Endothelial cell of umbilical vein (primary cell): ENCODE data around the gene AP1S2. TPM values are rescaled to one million over a fixed set of nuclear protein-coding genes. Genes with fewer than 3 reads are reported as not detected.

Source experiments
- BruUV-seq: library from RNA; stranded (reverse); fragments of 400-500 nt; replicated peaks from 2 replicates; lab custom pipeline; 2021; lab: Mats Ljungman, UMichigan
- CTCF ChIA-PET: fragments of 300-600, 350-600 bp; sonication (Branson Sonifier 250); formaldehyde crosslinking; loops from one replicate; lab custom pipeline; 2021; ENCODE audit warnings: antibody characterized with exemption, inconsistent platforms; lab: Charles Lee
- POLR2A ChIA-PET: fragments of 300-600, 350-600 bp; sonication (Branson Sonifier 250); formaldehyde crosslinking; loops from one replicate; lab custom pipeline; 2021; ENCODE audit warnings: antibody characterized with exemption, inconsistent platforms; lab: Charles Lee
- DNase-seq: peaks from one replicate; pipeline ENCODE4 v3.0.0-alpha.2; 2011; ENCODE audit warnings: low read depth, low spot score
- FAIRE-seq: peaks from 2 replicates; lab custom pipeline; 2011; peaks lifted over from hg19 to GRCh38; lab: Jason Lieb, UNC
- H2AFZ ChIP-seq: 2 replicates; pipeline ENCODE4 v1.6.0; 2012; ENCODE audit warnings: low read depth, low read length, control low read depth, inconsistent platforms
- H3K27ac ChIP-seq: 2 replicates; pipeline ENCODE4 v1.5.1; 2011; ENCODE audit warnings: low read depth, mild to moderate bottlenecking, control low read depth, low read length, moderate library complexity; ENCODE audit not compliant: insufficient read depth
- H3K27me3 ChIP-seq, 2 experiments: 2 replicates each; pipeline versions ENCODE4 v1.6.0 to v1.6.1; 2011; ENCODE audit warnings: low read length in 2 of 2, mixed read lengths in 1 of 2; ENCODE audit not compliant: control insufficient read depth in 2 of 2, insufficient read depth in 2 of 2
- H3K36me3 ChIP-seq, 2 experiments: 2 replicates in 1 of 2; 3 replicates in 1 of 2; pipeline ENCODE4 v1.5.1; 2011; ENCODE audit warnings: low read length in 2 of 2, mild to moderate bottlenecking in 1 of 2, moderate library complexity in 1 of 2; ENCODE audit not compliant: control insufficient read depth in 2 of 2, insufficient read depth in 2 of 2; ENCODE audit errors: extremely low read depth in 1 of 2
- H3K4me1 ChIP-seq: 3 replicates; pipeline ENCODE4 v1.5.1; 2011; ENCODE audit warnings: mild to moderate bottlenecking, low read length; ENCODE audit not compliant: control insufficient read depth, insufficient read depth; ENCODE audit errors: extremely low read depth
- H3K4me2 ChIP-seq: 2 replicates; pipeline ENCODE4 v1.6.1; 2011; ENCODE audit warnings: low read length, control low read depth, mixed read lengths; ENCODE audit not compliant: insufficient read depth
- H3K4me3 ChIP-seq, 3 experiments: fragments of 200-600 bp in 1 of 3; sonication (generic), shearing (Covaris generic) in 1 of 3; replicated peaks in 1 of 3; 2 replicates each; pipeline ENCODE4 v1.5.1; 2011 to 2016; ENCODE audit warnings: control low read depth in 3 of 3, low read length in 3 of 3, mild to moderate bottlenecking in 2 of 3, inconsistent platforms in 1 of 3, low read depth in 1 of 3, moderate library complexity in 1 of 3; ENCODE audit not compliant: insufficient read depth in 1 of 3
- H3K79me2 ChIP-seq: 2 replicates; pipeline ENCODE4 v1.6.0; 2012; ENCODE audit warnings: low read length, inconsistent platforms; ENCODE audit not compliant: control insufficient read depth, insufficient read depth
- H3K9ac ChIP-seq: replicated peaks from 2 replicates; pipeline ENCODE3; 2011; ENCODE audit warnings: low read length, control low read depth; ENCODE audit not compliant: insufficient read depth; ENCODE audit errors: extremely low read depth
- H3K9me1 ChIP-seq: replicated peaks from 3 replicates; pipeline ENCODE4 v1.6.0; 2011; ENCODE audit warnings: mild to moderate bottlenecking, low read length; ENCODE audit not compliant: control insufficient read depth, insufficient read depth; ENCODE audit errors: extremely low read depth
- H3K9me3 ChIP-seq: replicated peaks from 2 replicates; pipeline ENCODE4 v1.5.1; 2012; ENCODE audit warnings: low read length, inconsistent platforms; ENCODE audit not compliant: control insufficient read depth, insufficient read depth
- H4K20me1 ChIP-seq: replicated peaks from 2 replicates; pipeline ENCODE3; 2011; ENCODE audit warnings: mild to moderate bottlenecking, low read length; ENCODE audit not compliant: control insufficient read depth, insufficient read depth; ENCODE audit errors: extremely low read depth
- CTCF ChIP-seq, 2 donors: IDR thresholded peaks; 1 replicate in 1 of 2; 2 replicates in 1 of 2; pipeline ENCODE4 v1.5.1; 2011; ENCODE audit warnings: low read length in 2 of 2, mild to moderate bottlenecking in 2 of 2, moderate library complexity in 2 of 2, control low read depth in 1 of 2, inconsistent platforms in 1 of 2, low read depth in 1 of 2; ENCODE audit not compliant: insufficient read depth in 1 of 2; ENCODE audit errors: extremely low read depth in 1 of 2
- EZH2 ChIP-seq: IDR thresholded peaks from 2 replicates; pipeline ENCODE4 v1.6.1; 2012; ENCODE audit warnings: borderline replicate concordance, low read depth, mild to moderate bottlenecking, moderate library complexity, low read length, inconsistent platforms; ENCODE audit not compliant: severe bottlenecking
- FOS ChIP-seq: IDR thresholded peaks from 2 replicates; pipeline ENCODE4 v1.6.1; 2011; ENCODE audit warnings: mild to moderate bottlenecking, low read length, moderate library complexity, borderline replicate concordance; ENCODE audit not compliant: insufficient read depth
- GATA2 ChIP-seq: IDR thresholded peaks from 2 replicates; pipeline ENCODE4 v1.7.0; 2011; ENCODE audit warnings: low read depth, mild to moderate bottlenecking, moderate library complexity, mixed read lengths, low read length; ENCODE audit not compliant: insufficient read length, insufficient read depth
- JUN ChIP-seq: IDR thresholded peaks from 2 replicates; pipeline ENCODE4 v1.6.1; 2011; ENCODE audit warnings: borderline replicate concordance, low read depth; ENCODE audit not compliant: insufficient read length, insufficient read depth
- MAX ChIP-seq: IDR thresholded peaks from 2 replicates; pipeline ENCODE4 v1.6.1; 2011; ENCODE audit not compliant: insufficient read depth, insufficient read length
- MYC ChIP-seq: IDR thresholded peaks from one replicate; pipeline ENCODE4 v1.6.1; 2011; ENCODE audit warnings: mild to moderate bottlenecking, low read depth, low read length
- POLR2A ChIP-seq: IDR thresholded peaks from 2 replicates; pipeline ENCODE4 v1.6.1; 2012; ENCODE audit warnings: low read depth, mild to moderate bottlenecking, control low read depth, low read length
- dilution Hi-C: fragments of 300-500 bp; cut with MboI; formaldehyde crosslinking; loops from one replicate; pipeline ENCODE4 v1.15.0; 2019; ENCODE audit warnings: low sequenced_read_pairs; ENCODE audit not compliant: extremely low pct_ligation_motif_present
- intact Hi-C: fragments of 100-400 bp; cut with micrococcal nuclease; formaldehyde crosslinking; loops from one replicate; pipeline ENCODE4 v1.10.0; 2022
- polyA plus RNA-seq, 4 experiments: library from polyadenylated mRNA; depleted of rRNA in 3 of 4; stranded (reverse) in 3 of 4; unstranded in 1 of 4; fragments of >200 nt; gene quantifications; 2 replicates each; pipeline versions ENCODE4 v1.2.1 to v1.2.3, GENCODE V29; 2011 to 2012; ENCODE audit warnings: missing spikeins in 1 of 4
- total RNA-seq: library from RNA; stranded (reverse); gene quantifications from 2 replicates; pipeline ENCODE4 v1.2.3, GENCODE V29; 2021

AP1S2 gene
- total and polyA plus RNA-seq, 2 donors (not counting 3 experiments of a cell fraction or from before 2014, with no cell fraction given) = 21.0 to 37.3 TPM

- BruUV-seq = no TSS peak
- Histone ChIP-seq H3K27ac (no peak overlapping the region), H3K79me2 (no peaks in the 10 kb centered on the region), H3K27me3 (no peaks in the 10 kb centered on the region), H3K9ac (no peak overlapping the region), H3K9me1 (no peaks in the 10 kb centered on the region), H3K4me3 (no peak overlapping the region), H3K4me2 (no peak overlapping the region), H3K9me3 (no peaks in the 10 kb centered on the region), H3K4me1 (no peaks in the 10 kb centered on the region), H4K20me1 (no peaks in the 10 kb centered on the region), H3K36me3 (no peaks in the 10 kb centered on the region), H2AFZ (no peak overlapping the region)
- DNase-seq (no peak), FAIRE-seq (no peak)
- ChIA-PET POLR2A (no interaction called here), CTCF (no interaction called here)
- TF ChIP-seq JUN (no peak), MYC (no peak), CTCF (IDR thresholded peaks at IDR 0.05; ENCODE audit: extremely low read depth in 1 of 2, insufficient read depth in 1 of 2, low read depth in 1 of 2, low read length in 2 of 2) (no peak)
- dilution Hi-C loops = no loop called here
- intact Hi-C loops = no loop called here
Observed at GRCh38 chrX:15903186-15903681, 48.6 kb upstream of the AP1S2 start.

GRCh38 chrX:15895334-15895733, 40.7 kb upstream of the AP1S2 start:
- dilution Hi-C loops = no loop called here
- intact Hi-C loops = no loop called here
- no peak overlapping the region for H3K27ac ChIP-seq
- no peaks in the 10 kb centered on the region for H4K20me1 ChIP-seq
- TF ChIP-seq GATA2 (no peak), MAX (no peak), FOS (no peak), EZH2 (no peak), POLR2A (no peak), CTCF (IDR thresholded peaks at IDR 0.05; ENCODE audit: extremely low read depth in 1 of 2, insufficient read depth in 1 of 2, low read depth in 1 of 2, low read length in 2 of 2) (no peak)
- FAIRE-seq (no peak), DNase-seq (no peak)
- H3K27me3 ChIP-seq = peaks cover 0 to 2% of the 10 kb centered on the region in 2 experiments
- no peak overlapping the region for H3K4me2 ChIP-seq
- H3K9me1 ChIP-seq = no peaks in the 10 kb centered on the region
- CTCF ChIA-PET = no interaction called here
- H3K79me2 ChIP-seq = no peaks in the 10 kb centered on the region
- no peaks in the 10 kb centered on the region for H3K36me3 ChIP-seq
- no peaks in the 10 kb centered on the region for H3K4me1 ChIP-seq
- POLR2A ChIA-PET = no interaction called here
- H2AFZ ChIP-seq = no peak overlapping the region
- H3K9ac ChIP-seq = no peak overlapping the region
- H3K4me3 ChIP-seq = no peak overlapping the region
- H3K9me3 ChIP-seq = no peaks in the 10 kb centered on the region
- BruUV-seq = no TSS peak
